ENCODE data around the gene HCFC1. TPM values are rescaled to one million over a fixed set of nuclear protein-coding genes. Genes with fewer than 3 reads are reported as not detected.
A peak's percentile ranks its signal among the peaks of the same experiment; 100 is the strongest.

Gene HCFC1
- total RNA-seq, 1 experiment from 2014 or later: 79.9 TPM

- Histone ChIP-seq H3K27ac (no peak overlapping the region), H3K9me3 (ENCODE audit: insufficient read depth, low read depth) (no peaks in the 10 kb centered on the region), H3K4me1 (replicated peaks; ENCODE audit: insufficient read depth) (no peaks in the 10 kb centered on the region), H3K9me2 (ENCODE audit: insufficient read depth) (no peaks in the 10 kb centered on the region), H3K36me3 (ENCODE audit: low read depth) (no peaks in the 10 kb centered on the region), H4K20me1 (ENCODE audit: insufficient read depth) (peaks cover 9% of the 10 kb centered on the region; the same call in 1 of the 2 replicates), H3K4me3 (no peak overlapping the region), H3F3A (ENCODE audit: insufficient read depth, low read depth) (no peaks in the 10 kb centered on the region), H3K79me2 (ENCODE audit: low read depth) (no peaks in the 10 kb centered on the region), H3K27me3 (ENCODE audit: insufficient read depth, low read depth) (no peaks in the 10 kb centered on the region), H3K4me2 (no peak overlapping the region), H2AFZ (no peak overlapping the region)
- no peak for TF ChIP-seq EZH2 (IDR thresholded peaks at IDR 0.05; ENCODE audit: low read depth)
- TF ChIP-seq CTCF (conservative IDR thresholded peaks at IDR 0.05): no peak
- intact Hi-C loops (cut with micrococcal nuclease; ENCODE audit: unreplicated experiment): loop anchor here (5.0 kb wide), 1 partner anchor 247 kb away; no protein-coding TSS in a partner anchor
- BruUV-seq (replicated peaks): no TSS peak
- DNase-seq: no peak
- ChIA-PET POLR2A (ENCODE audit: unreplicated experiment) (no interaction called here), CTCF (no interaction called here)
Measured at GRCh38 chrX:153954558-153955227, 16.9 kb downstream of the HCFC1 start.

- Histone ChIP-seq H3K4me3 (no peak overlapping the region), H4K20me1 (ENCODE audit: insufficient read depth) (peaks cover 9% of the 10 kb centered on the region; the same call in 1 of the 2 replicates), H3K36me3 (ENCODE audit: low read depth) (no peaks in the 10 kb centered on the region), H2AFZ (no peak overlapping the region), H3K79me2 (ENCODE audit: low read depth) (no peaks in the 10 kb centered on the region), H3K4me2 (no peak overlapping the region), H3K9me3 (ENCODE audit: insufficient read depth, low read depth) (no peaks in the 10 kb centered on the region), H3F3A (ENCODE audit: insufficient read depth, low read depth) (no peaks in the 10 kb centered on the region), H3K27me3 (ENCODE audit: insufficient read depth, low read depth) (no peaks in the 10 kb centered on the region), H3K27ac (no peak overlapping the region), H3K9me2 (ENCODE audit: insufficient read depth) (no peaks in the 10 kb centered on the region), H3K4me1 (replicated peaks; ENCODE audit: insufficient read depth) (no peaks in the 10 kb centered on the region)
- ChIA-PET POLR2A (ENCODE audit: unreplicated experiment) (no interaction called here), CTCF (no interaction called here)
- TF ChIP-seq EZH2 (IDR thresholded peaks at IDR 0.05; ENCODE audit: low read depth) (no peak), CTCF (conservative IDR thresholded peaks at IDR 0.05) (no peak)
- no TSS peak for BruUV-seq (replicated peaks)
- intact Hi-C loops (cut with micrococcal nuclease; ENCODE audit: unreplicated experiment): loop anchor here (5.0 kb wide), 1 partner anchor 247 kb away; no protein-coding TSS in a partner anchor
- no peak for DNase-seq
Measured at GRCh38 chrX:153953892-153954557, 17.6 kb downstream of the HCFC1 start.

- no TSS peak for BruUV-seq (replicated peaks)
- H2AFZ ChIP-seq: no peak overlapping the region
- no peak overlapping the region for H3K4me3 ChIP-seq
- no peak overlapping the region for H3K27ac ChIP-seq
- H3K9me2 ChIP-seq (ENCODE audit: insufficient read depth): no peaks in the 10 kb centered on the region
- no peaks in the 10 kb centered on the region for H3F3A ChIP-seq (ENCODE audit: insufficient read depth, low read depth)
- intact Hi-C loops (cut with micrococcal nuclease; ENCODE audit: unreplicated experiment): loop anchor here (5.0 kb wide), 1 partner anchor 246 kb away; no protein-coding TSS in a partner anchor
- no peak overlapping the region for H3K4me2 ChIP-seq
- no peaks in the 10 kb centered on the region for H3K79me2 ChIP-seq (ENCODE audit: low read depth)
- DNase-seq: peak in 1 of 2 experiments; percentile 70
- ChIA-PET POLR2A (ENCODE audit: unreplicated experiment) (no interaction called here), CTCF (no interaction called here)
- peak; percentile 95 for TF ChIP-seq CTCF (conservative IDR thresholded peaks at IDR 0.05)
- TF ChIP-seq EZH2 (IDR thresholded peaks at IDR 0.05; ENCODE audit: low read depth): no peak
- H4K20me1 ChIP-seq (ENCODE audit: insufficient read depth): peaks cover 9% of the 10 kb centered on the region; the same call in 1 of the 2 replicates
- no peaks in the 10 kb centered on the region for H3K4me1 ChIP-seq (replicated peaks; ENCODE audit: insufficient read depth)
- H3K36me3 ChIP-seq (ENCODE audit: low read depth): no peaks in the 10 kb centered on the region
- H3K27me3 ChIP-seq (ENCODE audit: insufficient read depth, low read depth): no peaks in the 10 kb centered on the region
- H3K9me3 ChIP-seq (ENCODE audit: insufficient read depth, low read depth): no peaks in the 10 kb centered on the region
Measured at GRCh38 chrX:153953342-153953830, 18.2 kb downstream of the HCFC1 start.
